NCI-H748 (cell line): ENCODE data around the gene HCN4.

Experiments
- DNase-seq: peaks from one replicate; lab custom pipeline; 2025; ENCODE audit not compliant: unreplicated experiment; lab: John Stamatoyannopoulos, UW

Gene HCN4

DNA sequence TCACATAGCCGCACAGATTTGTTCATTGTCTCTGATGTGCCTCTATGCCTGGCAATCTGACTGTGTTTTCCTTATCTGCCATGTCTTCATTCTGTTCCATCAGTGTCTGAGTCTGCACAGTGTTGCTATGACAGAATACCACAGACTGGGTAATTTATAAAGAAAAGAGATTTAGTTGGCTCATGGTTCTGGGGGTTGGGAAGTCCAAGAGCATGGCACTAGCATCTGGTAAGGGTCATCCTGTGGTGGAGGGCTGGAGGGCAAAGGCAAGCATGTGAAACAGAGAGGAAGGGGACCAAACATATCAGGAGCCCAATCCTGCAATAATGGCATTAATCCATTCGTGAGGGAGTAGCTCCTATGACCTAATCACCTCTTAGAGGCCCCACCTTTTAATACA, 11.9 kb upstream of the HCN4 start:
- DNase-seq: no peak

DNA sequence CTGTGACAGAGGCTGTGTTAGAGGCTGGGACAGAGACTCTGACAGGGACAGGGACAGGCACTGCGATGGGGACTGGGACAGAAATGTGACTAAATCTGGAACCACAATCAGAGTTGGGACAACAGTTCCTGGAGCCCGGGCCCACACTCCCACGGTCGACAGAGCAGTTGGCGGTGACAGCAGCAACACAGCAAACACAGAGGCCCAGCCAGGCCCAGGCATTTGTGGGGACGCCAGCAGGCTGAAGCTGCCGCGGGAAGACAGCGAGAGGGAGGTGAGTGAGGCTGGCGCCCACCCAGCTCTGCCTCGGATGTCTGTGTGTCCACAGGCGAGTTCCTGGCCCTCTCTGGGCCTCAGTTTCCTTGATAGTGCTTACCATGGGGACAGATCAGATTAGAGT, 9.3 kb upstream of the HCN4 start:
- no peak for DNase-seq

DNA sequence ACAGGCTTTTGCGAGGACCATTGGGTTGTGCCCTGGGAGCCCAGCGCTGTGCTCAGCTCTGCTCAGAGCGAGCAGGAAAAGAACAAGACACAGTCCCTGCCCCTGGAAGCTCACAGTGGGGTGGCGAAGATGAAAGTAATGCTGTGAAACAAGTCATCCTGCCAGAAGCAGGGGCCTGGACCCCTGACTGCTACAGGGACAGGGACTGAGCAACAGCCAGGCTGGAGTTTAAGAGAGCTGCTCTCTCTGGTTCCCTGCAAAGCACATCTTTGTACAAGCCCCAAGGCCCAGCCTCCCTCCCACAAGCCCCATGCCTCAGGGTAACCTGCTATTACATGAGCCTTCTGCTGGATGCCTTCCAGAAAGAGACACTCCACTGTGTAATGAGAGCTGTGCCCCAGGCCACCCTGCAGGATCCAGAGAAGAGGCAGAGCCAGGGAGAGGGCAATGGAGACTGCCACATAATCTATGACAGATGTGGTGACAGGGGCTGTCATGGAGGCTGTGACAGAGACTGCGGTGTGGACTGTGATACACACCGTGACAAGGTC, 7.1 kb upstream of the HCN4 start:
- peak; percentile 43 for DNase-seq

DNA sequence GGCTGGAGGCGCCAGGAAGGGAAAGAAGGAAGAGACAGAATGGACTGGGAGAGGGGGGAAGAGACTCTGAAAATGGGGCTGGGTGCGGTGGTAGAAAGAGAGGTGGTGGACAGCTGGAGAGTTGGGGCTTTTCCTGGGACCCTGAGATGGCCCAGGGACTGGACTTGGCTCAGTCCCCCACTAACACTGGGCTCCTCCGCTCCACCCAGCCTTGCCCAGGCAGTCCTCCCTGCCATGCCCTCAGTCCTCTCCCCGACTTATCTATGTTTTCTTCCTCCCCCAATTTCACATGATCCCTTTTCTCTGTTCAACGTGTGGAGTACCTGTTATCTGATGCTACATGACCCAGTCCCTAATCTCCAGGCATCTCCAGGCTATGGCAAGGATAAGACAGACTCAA, 6.3 kb upstream of the HCN4 start:
- DNase-seq: no peak

DNA sequence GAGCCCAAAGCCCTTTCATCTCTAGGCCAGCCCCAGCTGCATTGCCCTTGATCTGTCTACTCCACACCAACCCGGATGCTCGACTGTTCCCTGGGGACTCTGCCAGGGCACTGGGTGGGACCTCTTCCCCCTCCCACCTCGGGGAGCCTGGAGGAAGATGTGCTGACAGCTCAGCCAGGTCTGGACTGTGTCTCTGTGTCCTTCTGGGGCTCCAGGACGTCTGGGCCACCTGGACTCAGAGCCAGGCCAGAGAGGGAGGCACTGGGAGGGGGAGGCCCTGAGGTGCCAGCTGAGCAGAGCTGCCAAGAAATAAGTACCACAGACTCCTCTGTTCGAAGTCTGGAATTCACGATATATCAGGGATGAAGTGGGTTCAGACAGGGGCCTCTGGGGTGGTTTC, 5.8 kb upstream of the HCN4 start:
- DNase-seq: no peak

DNA sequence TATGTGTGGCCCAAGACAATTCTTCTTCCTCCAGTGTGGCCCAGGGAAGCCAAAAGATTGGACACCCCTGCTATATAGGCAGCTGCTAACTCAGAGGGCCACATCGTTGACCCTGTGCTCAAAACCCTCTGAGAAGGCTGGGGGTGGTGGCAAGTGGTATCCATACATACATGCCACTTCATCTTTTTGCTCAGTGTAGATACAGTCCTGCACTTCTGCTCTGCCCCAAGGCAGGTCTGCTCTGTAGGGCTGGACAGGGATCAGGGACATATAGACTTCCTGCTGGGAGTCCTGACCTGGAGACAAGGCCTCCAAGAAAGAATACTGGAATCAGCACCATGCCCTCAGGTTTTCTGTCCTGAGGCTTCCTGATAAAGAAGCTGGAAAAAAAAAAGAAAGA, 4.5 kb upstream of the HCN4 start:
- no peak for DNase-seq

DNA sequence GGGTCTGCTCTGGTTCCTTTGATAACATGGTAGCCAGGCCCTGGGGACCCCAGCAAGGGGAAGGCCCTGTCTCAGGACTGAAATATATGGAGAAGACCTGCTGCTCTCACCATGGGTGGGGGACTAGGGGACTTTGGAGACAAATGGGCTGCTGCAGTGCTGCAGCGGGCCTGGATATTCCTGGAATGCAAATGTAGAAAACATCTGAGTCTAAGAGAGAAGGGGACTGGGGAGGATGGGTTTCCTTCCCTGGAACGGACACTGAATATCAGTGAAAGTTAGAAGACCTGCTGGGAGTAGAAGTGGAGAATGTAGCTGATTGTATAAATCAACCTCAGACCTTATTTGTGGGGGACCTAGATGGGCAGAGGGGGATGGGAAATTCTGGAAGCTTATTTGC, 3.1 kb upstream of the HCN4 start:
- DNase-seq: no peak

DNA sequence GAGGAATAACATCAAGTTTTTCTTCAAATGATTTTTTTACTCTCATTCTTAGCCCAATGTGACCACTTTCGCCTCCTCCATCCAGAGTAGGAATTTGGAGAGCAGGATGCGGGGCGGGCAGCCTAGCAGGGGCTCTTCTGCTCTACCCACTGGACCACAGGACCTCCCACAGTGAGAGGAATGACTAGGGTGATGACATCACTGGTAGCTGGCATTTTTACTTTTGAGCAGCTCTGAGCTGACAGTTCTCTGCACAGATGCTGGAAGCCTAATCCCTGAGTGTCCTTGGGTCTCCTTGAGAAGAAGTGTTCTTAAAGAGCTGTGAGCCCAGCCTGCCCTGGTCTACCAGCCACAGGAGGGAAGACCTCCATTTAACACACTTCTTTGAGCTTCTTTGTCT, 1.4 kb upstream of the HCN4 start:
- no peak for DNase-seq

DNA sequence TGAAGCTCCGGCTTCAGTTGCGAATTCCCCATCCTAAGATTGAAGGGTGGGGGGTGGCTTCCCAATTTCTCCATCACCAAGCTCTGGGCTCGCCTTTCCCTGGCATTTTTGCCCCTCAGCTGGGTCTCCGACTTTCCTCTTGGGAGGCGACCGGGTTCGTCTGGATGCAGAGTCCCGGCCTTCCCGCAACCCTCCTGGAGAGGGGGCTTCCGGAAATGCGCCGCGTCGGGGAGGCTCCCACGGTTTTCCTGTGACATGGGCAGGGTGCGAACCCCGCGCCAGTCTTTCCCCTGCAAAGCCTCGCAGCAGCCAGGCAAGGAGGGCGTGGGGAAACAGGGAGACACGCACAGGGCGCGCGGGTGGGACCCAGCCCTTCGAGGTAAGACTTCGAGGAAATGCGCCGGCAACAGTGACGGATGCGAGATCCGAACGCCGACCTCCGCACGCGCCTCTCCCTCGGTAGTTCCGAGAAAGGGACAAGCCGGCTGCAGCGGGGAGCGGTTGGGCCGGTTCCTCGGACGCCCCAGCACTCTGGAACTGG, 466 bp upstream of the HCN4 start:
- DNase-seq: peak; percentile 29

DNA sequence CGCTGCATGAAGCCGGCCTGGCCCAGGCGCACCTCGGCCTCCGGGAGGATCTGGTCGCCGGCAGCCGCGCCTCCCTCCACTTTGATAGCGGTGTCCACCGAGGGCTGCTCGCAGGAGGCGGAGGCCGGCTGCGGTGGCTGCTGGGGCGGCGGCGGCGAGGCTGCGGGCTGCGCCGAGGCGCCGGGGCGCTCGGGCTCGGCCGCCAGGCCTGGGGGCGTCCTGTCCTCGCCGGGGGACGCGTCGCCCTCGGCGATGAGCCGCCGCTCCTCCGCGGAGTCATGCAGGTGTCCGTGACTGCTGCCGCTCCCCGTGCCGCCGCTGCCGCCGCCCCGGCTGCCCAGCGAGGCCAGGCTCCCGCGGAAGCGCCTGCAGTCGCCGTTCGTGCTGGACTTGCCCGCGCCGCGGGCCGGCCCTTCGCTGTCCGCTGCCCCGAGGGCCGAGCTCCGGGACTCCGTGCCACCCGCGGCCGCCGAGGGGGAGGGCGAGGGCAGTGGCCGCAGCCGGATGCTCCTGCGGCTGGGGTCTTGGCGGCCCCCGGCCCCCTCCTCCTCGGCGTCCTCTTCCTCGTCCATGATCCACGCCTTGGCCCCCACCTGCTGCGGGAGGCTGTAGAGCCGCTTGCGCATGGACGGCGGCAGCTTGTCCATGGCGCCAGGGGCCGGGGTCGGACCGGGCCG, 996 bp downstream of the HCN4 start:
- DNase-seq: peak; percentile 45

DNA sequence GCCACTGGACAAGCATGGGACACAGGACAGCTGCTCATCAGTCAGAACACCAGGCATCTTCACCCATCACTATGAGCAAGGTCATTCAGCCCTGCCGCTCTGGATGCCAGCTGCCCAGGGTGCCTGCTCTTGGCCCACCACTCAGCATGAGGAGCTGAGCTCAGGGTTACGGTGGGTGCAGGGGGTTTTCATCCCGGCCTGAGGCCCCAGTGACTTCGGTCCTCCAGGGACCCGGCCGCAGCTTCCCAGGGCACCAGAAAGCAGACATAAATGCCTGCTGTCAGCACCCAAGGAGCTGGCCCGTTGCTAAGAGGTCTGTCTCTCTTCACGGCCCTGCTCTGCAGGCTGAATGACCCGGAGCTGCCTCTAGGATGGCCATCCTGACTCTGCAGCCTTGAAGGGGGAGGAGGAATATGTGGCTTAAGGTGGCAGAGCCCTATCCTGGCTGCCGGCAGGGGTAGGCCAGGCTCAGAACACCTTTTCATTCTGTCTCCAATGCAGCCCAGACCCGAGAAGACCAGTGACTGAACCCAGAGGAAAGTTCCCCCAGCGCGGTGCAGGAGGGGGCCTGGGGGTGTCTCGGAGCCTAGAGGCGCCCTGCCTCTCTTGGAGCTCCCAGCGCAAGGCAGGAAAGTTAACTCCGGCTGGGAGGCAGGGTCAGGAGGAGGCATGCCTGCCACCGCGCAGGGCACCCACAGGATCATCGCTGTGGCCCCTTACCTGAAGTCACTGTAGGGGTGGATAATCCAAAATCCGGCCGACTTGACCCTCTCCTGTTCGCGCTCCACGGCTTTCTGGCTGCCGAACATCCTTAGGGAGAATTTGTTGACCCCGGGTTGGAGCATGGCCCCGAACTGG, 1.8 kb downstream of the HCN4 start:
- no peak for DNase-seq

DNA sequence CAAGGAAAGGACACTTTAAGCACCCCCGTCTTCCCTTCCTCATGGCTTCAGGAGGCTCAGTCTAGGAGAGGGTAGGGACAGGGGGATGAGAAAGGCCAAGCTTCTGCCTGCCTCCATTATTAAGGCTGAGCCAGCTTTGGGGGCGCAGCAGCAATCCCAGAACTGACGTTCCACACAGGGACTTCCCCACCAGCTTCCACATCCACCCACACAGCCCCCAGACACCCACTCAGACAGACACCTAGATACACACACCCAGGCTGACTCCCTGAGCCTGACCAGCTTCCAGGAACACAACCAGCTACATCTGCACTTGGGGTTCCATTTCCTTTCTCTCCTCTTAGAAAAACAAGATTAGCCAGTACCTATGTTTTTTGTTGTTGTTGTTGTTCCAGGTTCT, 4.7 kb downstream of the HCN4 start:
- no peak for DNase-seq

DNA sequence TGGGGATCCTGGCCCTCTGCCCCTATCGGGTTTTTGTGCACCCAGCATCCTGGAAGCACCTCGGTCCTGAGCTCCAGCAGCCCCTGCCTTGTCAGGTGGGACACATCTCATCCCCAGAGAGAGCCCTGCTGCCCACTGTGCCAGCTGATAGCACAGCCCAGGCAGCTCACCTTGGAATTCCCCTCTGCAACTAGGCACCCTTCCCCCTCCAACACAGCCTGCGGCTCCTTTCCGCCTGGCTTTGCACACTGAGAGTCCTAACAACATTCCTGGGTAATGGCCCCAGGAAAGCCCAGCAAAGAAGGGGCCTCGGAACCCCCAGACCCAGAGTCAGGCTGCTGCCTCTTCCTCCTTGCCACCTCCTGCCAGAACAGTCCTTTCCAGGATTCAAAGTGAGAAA, 5.9 kb downstream of the HCN4 start:
- DNase-seq: no peak

DNA sequence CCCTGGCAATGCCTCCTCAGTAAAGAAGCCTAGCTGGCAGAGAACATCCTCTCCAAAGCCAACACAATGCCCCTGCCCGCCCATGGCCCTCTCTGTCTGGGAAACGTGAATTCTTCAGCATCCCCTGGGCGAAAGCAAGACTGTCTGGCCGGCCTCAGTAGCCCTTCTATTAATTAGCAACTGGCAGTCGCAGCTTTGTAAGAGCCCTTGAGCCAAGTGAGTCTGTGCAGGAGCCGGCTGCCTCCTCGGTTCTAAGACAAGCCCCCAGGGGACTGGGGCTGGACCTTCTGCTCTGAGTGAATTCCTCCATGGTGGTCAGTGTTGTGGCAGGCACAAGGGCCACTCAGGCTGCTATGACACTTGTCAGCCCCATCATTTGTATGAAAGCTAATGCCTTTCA, 7.4 kb downstream of the HCN4 start:
- DNase-seq: no peak

DNA sequence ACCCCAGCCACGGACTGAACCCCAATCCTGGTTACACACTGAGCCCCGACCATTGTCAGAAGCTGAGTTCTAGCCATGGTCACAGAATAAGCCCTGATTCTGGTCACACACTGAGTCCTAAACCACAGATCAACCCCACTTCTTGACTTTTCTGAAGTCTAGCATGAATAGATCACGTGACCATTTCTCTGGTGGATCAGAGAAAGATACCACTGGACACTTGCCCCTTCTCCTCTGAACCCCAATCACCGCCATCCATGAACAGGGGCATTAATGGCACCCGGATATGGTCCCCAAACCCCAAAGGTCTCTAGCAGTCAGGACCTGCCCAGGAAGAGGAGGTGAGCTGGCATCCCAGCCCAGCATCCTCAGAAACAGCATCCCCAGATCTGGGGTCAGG, 9.1 kb downstream of the HCN4 start:
- no peak for DNase-seq

DNA sequence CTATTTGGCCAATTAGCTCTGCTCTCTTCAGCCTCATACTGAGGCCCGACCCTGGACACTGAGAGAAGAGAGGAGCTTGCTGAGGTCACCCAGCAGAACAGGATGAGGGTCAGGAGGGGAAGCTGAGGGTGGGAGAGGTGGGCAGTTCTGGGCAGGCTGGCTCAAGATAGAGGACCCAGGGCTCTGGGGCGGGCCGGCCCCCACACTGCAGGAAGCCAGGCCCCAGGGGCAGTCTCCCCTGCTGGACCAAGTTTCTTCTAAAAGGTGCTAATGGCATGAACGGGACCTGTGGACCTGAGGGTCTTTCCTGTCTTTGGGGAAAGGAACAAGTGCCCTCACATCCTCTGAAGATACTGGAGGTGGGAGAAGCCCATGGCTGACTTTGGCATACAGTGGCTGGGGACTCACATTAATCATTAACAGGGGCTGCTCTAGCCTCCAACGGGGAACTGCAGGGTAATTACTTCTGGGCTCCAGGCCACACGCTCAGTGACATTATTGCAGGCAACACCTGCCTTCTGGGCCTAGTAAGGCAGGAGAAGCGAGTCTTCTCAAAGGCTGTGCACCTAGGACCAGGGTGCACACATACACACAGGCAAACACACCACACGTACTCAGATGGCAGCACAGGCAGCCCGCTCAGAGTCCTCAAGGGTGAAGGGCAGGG, 10.6 kb downstream of the HCN4 start:
- peak; percentile 4 for DNase-seq

DNA sequence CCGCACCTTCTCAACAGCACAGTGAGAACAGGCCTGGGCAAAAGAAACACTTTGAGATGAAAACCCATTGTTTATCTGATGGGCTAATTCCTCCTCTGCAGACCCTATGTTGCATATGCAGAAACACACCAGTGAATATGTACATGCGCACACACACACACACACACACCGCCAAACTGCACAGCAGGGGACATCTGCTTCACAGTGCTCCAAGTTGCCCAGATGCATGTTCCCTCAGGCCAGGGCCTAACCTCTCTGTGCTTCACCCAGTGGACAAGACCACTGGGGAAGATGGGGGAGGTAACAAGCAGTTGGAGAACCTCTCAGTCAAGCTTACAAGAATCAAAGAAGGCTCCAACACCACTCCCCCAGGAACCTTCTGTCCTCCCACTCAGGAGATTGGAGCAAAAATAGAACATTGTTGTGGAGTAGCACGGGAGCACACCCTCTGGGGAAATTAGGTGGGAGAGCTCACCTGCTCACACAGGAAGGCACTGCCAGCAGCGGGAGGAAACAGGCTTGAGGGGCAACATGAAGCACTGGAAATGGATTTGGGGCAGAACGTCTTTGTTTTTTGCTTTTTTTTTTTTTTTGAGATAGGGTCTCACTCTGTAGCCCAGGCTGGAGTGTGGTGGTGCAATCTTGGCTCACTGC, 13.0 kb downstream of the HCN4 start:
- no peak for DNase-seq

DNA sequence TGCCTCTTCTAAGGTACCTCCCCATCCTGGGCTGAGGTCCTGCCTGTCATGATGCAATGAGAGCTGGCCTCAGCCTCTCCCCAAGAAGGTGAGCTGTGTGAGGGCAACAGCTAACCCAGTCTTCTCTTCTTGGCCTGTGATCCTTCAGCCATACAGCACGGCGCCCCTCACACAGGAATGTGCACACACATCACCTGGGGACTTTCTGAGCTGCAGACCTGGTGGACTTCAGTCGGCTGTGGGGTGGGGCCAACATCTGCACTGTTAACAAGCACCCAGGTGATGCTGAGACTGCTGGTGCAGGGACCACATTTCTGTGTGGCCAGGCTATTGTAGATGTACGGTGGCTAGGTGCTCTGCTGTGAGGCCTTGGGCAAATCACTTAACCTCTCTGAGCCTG, 14.5 kb downstream of the HCN4 start:
- DNase-seq: no peak

DNA sequence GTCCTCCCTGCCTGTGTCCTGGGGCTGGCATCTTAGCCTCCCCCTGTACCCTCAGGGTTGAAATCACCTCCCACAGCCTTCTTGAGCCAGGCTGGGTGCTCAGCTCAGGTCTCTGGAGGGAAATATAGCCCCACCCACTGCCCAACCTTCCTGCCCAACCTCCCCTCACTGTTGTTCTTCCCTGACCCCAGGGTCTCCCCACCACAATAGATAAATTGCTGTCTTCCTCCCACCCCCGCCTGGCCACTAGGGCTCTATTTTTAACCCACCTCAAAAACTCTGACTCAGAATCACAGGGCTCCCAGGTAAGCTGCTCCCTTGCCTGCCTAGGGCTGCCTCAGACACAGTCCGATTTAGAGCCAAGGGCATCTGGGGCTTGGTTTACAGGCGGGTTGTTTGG, 15.0 kb downstream of the HCN4 start:
- peak; percentile 24 for DNase-seq

DNA sequence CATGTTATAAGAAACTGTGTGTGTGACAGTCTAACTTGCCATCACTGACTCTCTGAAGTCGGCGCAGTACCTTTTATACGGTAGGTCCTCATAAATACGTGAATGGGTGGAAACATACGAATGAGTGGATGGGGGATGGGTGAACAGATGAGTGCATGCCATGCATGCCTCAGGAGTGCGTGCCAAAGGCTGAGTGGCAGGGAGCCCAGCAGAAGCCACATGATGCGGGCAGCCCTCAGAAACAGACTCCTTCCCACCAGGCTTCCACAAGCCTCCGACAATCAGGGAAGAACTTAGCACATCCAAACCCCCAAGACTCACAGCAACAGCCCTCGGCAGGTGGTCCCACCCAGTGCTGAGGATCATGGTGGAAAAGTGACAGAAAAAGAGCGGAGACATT, 16.7 kb downstream of the HCN4 start:
- no peak for DNase-seq

DNA sequence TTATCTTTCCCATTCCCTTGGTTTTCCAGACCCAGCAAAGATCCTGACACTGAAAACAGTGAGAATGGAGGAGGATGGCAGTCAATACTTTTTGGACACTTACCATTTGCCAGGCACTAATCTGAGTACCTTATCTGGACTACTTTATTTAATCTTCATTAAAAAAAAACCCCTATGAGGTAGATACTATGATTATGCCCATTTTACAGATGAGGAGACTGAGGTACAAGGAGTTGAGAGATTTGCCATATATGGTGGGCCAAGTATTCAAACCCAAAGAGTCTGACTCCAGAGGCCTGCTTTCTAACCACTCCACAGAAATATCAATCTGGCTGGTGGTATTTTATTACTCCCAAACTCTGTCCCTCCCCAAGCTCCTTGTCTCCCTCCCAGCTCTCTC, 19.6 kb downstream of the HCN4 start:
- no peak for DNase-seq
